GM18526 (cell line): Measurements from ENCODE around the gene PAQR5.

Experiments
- POLR2A ChIP-seq: IDR thresholded peaks from 3 replicates; pipeline ENCODE4 v1.6.1; 2011; ENCODE audit not compliant: insufficient read length; ENCODE audit errors: extremely low read depth

Gene PAQR5

GRCh38 chr15:69351884-69352283 lies 53.2 kb downstream of the PAQR5 start:
- TF ChIP-seq POLR2A, result no peak

GRCh38 chr15:69357773-69358771 lies 59.4 kb downstream of the PAQR5 start:
- no peak for TF ChIP-seq POLR2A

GRCh38 chr15:69358850-69359249 lies 60.1 kb downstream of the PAQR5 start:
- no peak for TF ChIP-seq POLR2A

GRCh38 chr15:69359722-69360121 lies 61.0 kb downstream of the PAQR5 start:
- no peak for TF ChIP-seq POLR2A

GRCh38 chr15:69360642-69361041 lies 61.9 kb downstream of the PAQR5 start:
- TF ChIP-seq POLR2A, result no peak

- no peak for TF ChIP-seq POLR2A
These were observed 68.5 kb downstream of the PAQR5 start for GRCh38 chr15:69367236-69367635.

GRCh38 chr15:69369631-69370030 lies 70.9 kb downstream of the PAQR5 start:
- no peak for TF ChIP-seq POLR2A

- TF ChIP-seq POLR2A, result no peak
These were observed 74.7 kb downstream of the PAQR5 start for GRCh38 chr15:69373406-69373805.

- TF ChIP-seq POLR2A, result no peak
These were observed 76.6 kb downstream of the PAQR5 start for GRCh38 chr15:69375151-69375790.

- no peak for TF ChIP-seq POLR2A
These were observed 78.7 kb downstream of the PAQR5 start for GRCh38 chr15:69377216-69377970.

- TF ChIP-seq POLR2A, result no peak
These were observed 81.5 kb downstream of the PAQR5 start for GRCh38 chr15:69380100-69380725.

- TF ChIP-seq POLR2A, result no peak
These were observed 82.0 kb downstream of the PAQR5 start for GRCh38 chr15:69380726-69381105.

- no peak for TF ChIP-seq POLR2A
These were observed 86.2 kb downstream of the PAQR5 start for GRCh38 chr15:69384626-69385598.

- no peak for TF ChIP-seq POLR2A
These were observed 87.1 kb downstream of the PAQR5 start for GRCh38 chr15:69385831-69386230.

- TF ChIP-seq POLR2A, result no peak
These were observed 87.6 kb downstream of the PAQR5 start for GRCh38 chr15:69386284-69386683.
